HG03558 (cell line): ENCODE measurements around the gene FXYD1.

Experiments
- ATAC-seq: cut with Tn5 transposase; IDR thresholded peaks from one replicate; pipeline ENCODE4 v1.9.1; 2021; ENCODE audit warnings: moderate number of reproducible peaks; ENCODE audit not compliant: unreplicated experiment; ENCODE audit errors: extremely low read depth

FXYD1 gene

GRCh38 chr19:35156673-35157014 lies 18.0 kb downstream of the FXYD1 start:
- ATAC-seq = no peak

GRCh38 chr19:35157431-35157830 lies 18.8 kb downstream of the FXYD1 start:
- no peak for ATAC-seq

GRCh38 chr19:35159606-35160005 lies 21.0 kb downstream of the FXYD1 start:
- no peak for ATAC-seq

GRCh38 chr19:35160629-35161433 lies 22.2 kb downstream of the FXYD1 start:
- ATAC-seq = no peak

GRCh38 chr19:35161434-35161743 lies 22.8 kb downstream of the FXYD1 start:
- no peak for ATAC-seq

- no peak for ATAC-seq
Observed at GRCh38 chr19:35162471-35163326, 24.1 kb downstream of the FXYD1 start.

- no peak for ATAC-seq
Observed at GRCh38 chr19:35164418-35164817, 25.8 kb downstream of the FXYD1 start.

- no peak for ATAC-seq
Observed at GRCh38 chr19:35165200-35166058, 26.8 kb downstream of the FXYD1 start.

DNA sequence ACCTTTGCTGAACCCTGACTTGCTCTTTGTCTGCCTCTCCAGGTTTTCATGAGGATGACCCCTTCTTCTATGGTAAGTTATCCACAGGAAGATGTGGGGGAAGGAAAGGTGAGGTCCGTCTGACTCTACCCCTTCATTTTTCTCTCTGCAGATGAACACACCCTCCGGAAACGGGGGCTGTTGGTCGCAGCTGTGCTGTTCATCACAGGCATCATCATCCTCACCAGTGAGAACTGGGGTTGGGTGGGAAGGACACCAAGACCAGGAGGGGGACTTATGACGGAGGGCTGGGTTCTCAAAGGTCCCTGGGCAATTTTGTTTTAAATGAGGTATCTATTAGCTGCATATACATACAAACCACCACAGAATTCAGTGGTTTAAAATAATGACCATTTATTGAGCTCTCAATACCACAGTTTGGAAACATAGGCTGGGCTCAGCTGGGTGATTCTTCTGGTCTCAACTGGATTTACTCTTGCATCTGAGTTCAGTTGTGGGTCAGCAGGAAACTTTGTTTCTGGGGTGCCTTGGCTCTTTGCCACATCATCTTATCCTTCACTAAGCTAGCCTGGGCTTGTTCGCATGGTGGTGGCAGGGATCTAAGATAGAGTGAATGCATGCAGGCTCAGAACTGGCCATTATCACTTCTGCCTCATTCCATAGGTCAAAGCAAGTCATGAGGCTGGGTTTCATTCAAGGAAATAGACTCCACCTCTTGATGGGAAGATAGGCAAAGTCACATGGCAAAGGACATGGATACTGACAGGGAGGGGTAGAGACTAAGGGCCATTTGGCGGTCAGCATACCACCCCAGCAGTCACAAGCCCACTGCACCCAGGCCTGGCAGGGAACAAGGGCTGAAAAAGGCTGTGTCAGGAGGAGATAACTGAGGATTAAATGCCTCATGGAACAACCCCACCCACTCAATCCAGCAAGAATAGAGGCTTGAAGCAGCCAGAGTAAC lies 27.8 kb downstream of the FXYD1 start:
- ATAC-seq = no peak

DNA sequence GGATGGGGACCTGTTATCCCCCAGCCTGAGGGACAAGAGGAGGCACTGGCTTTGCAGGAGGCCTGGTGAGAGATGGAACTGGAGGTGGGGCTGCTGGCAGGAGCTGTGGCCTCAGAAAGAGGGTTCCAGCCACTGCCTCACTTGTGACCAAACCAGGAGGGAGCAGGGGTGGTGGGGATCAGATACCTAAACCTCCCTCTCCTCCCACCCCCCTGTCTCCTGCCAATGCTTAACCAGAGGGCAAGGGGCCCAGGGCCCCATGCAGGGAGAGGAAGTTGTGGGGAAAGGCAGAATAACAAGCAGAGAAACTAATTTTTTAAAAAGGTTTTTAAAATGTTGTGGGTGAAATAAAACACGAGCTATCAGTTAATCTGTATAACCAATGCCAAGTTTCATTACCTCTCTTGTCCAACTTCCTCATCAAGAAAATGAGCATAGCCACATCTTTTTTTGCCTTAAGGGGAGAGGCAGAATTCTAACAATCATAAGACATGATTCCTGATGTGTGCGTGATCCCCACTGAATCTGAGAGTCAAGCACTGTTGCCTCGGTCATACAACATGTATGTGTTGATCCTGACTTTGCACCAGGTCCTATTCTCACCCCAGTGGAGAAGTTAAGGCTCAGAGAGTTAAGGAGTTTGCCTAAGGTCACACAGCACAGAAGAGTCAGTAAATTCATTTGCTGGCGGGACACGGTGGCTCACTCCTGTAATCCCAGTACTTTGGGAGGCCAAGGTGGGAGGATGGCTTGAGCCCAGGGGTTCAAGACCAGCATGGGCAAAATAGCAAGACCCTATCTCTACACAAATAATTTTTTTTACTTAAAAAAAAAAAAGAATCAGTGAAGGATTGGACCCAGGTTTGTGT lies 28.9 kb downstream of the FXYD1 start:
- ATAC-seq = no peak

DNA sequence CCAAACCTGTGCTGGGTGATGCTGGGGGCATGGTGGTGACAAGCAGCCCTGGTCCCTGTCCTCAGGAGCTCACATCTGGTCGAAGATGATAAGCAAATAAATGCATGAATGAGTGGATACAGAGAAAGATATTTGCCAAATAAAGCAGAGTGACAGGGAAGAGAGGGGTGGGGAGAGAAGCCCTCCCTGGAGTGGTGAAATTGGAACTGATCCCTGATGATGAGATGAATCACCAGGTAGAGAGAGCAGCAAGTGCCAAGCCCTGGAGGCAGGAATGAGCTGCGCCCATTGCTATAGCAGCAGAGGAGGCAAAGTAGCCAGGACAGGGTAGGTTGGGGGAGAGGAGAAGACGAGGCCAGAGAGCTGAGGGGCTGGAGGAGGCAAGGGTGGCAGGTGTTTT lies 29.6 kb downstream of the FXYD1 start:
- ATAC-seq = no peak

GRCh38 chr19:35169221-35169995 lies 30.8 kb downstream of the FXYD1 start:
- no peak for ATAC-seq

- no peak for ATAC-seq
Observed at GRCh38 chr19:35170359-35171061, 31.9 kb downstream of the FXYD1 start.

DNA sequence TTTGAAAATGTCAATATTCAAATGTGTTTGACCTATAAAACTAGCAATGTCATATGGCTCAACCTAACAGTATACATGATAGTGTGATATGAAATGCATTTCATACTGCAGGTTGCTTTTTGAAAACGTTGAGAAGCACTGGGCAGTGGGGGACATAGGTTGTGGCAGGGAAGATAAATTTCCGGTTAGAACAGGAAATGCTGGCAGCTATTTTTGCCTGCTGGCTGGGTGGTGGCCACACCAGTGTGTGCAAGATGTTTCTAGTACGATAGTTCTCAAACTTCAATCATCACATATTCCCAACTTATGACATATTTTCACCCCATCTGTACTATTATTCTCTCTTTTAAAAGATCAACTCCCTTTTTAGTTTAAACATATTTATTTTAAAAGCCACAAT lies 33.1 kb downstream of the FXYD1 start:
- no peak for ATAC-seq

- no peak for ATAC-seq
Observed at GRCh38 chr19:35174226-35174625, 35.6 kb downstream of the FXYD1 start.

GRCh38 chr19:35176181-35176570 lies 37.6 kb downstream of the FXYD1 start:
- ATAC-seq = no peak
